ENCODE results near the gene MGAT4D.

DNA sequence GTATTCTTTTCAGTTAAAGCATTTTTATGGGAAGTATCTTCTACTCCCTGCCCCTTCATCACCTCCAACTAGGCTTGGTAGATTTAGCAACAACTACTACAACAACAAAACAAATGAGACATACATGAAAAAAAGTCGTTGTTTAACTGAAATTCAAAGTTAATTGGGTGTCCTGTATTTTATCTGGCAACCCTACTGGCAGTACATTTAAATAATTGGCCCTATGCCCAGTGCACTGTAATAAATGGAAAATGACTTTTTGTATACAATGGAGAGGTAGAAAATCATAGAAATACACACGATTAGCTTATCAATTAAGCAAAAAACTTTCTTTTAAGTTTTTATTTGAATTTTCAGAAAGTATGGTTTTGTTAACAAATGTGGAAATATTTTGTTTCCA lies 49.3 kb downstream of the MGAT4D start:
- no peak for TF ChIP-seq CTCF (conservative IDR thresholded peaks at IDR 0.05; ENCODE audit: low read length)
- no peak for TF ChIP-seq EZH2phosphoT487 (IDR thresholded peaks at IDR 0.05; ENCODE audit: borderline replicate concordance)

Data from Loucy (cell line).